PC-3 (cell line): ENCODE measurements around the gene PPIA. TPM values are rescaled to one million over a fixed set of nuclear protein-coding genes. Genes with fewer than 3 reads are reported as not detected.

Experiments used
- ATAC-seq: fragments of 200-7000 bp; cut with Tn5 transposase; 2 replicates; pipeline ENCODE4 v1.9.1; 2020; ENCODE audit warnings: mild to moderate bottlenecking, moderate library complexity
- BruUV-seq: library from RNA; stranded (reverse); fragments of 400-500 nt; replicated peaks from 2 replicates; lab custom pipeline; 2021; lab: Mats Ljungman, UMichigan
- CTCF ChIA-PET: fragments of 300-600 bp; sonication (Branson Sonifier 250); formaldehyde crosslinking; loops from one replicate; lab custom pipeline; 2022; ENCODE audit warnings: antibody characterized with exemption; lab: Charles Lee
- POLR2A ChIA-PET: fragments of 300-600 bp; sonication (Branson Sonifier 250); formaldehyde crosslinking; loops from one replicate; lab custom pipeline; 2022; ENCODE audit warnings: antibody characterized with exemption; ENCODE audit not compliant: unreplicated experiment; lab: Charles Lee
- DNase-seq: peaks from one replicate; pipeline ENCODE4 v3.0.0-alpha.2; 2015
- H2AFZ ChIP-seq: fragments of 300-600 bp; sonication (generic); 2 replicates; pipeline ENCODE4 v1.6.0; 2016; ENCODE audit warnings: antibody characterized with exemption, low read length
- H3F3A ChIP-seq: fragments of 300-600 bp; sonication (generic); one replicate; pipeline ENCODE4 v1.6.0; 2017; ENCODE audit warnings: antibody characterized with exemption, low read length, control low read depth, mild to moderate bottlenecking; ENCODE audit not compliant: unreplicated experiment
- H3K27ac ChIP-seq: fragments of 300-600 bp; sonication (generic); 2 replicates; pipeline ENCODE4 v1.5.1; 2016; ENCODE audit warnings: mild to moderate bottlenecking, low read length
- H3K27me3 ChIP-seq: fragments of 300-600 bp; sonication (generic); 2 replicates; pipeline ENCODE4 v1.6.1; 2016; ENCODE audit warnings: low read length, mixed read lengths
- H3K36me3 ChIP-seq: fragments of 300-600 bp; sonication (generic); 2 replicates; pipeline ENCODE4 v1.6.1; 2016; ENCODE audit warnings: low read depth, mixed run types, low read length, mixed read lengths
- H3K4me1 ChIP-seq: fragments of 300-600 bp; sonication (generic); 2 replicates; pipeline ENCODE4 v1.5.1; 2016; ENCODE audit warnings: low read length; ENCODE audit not compliant: insufficient read depth
- H3K4me2 ChIP-seq: fragments of 300-600 bp; sonication (generic); 2 replicates; pipeline ENCODE4 v1.6.0; 2016; ENCODE audit warnings: low read length
- H3K4me3 ChIP-seq: fragments of 300-600 bp; sonication (generic); 2 replicates; pipeline ENCODE4 v1.5.1; 2016; ENCODE audit warnings: mild to moderate bottlenecking, low read length, mixed read lengths
- H3K79me2 ChIP-seq: fragments of 300-600 bp; sonication (generic); 2 replicates; pipeline ENCODE4 v1.6.1; 2017; ENCODE audit warnings: low read length, mixed read lengths
- H3K9ac ChIP-seq: fragments of 300-600 bp; sonication (generic); 2 replicates; pipeline ENCODE4 v1.6.0; 2016; ENCODE audit warnings: mild to moderate bottlenecking, low read length
- H3K9me2 ChIP-seq: fragments of 300-600 bp; sonication (generic); replicated peaks from 2 replicates; pipeline ENCODE4 v1.6.1; 2016; ENCODE audit warnings: mixed run types, low read length, mixed read lengths
- H3K9me3 ChIP-seq: fragments of 300-600 bp; sonication (generic); 2 replicates; pipeline ENCODE4 v1.6.1; 2016; ENCODE audit warnings: low read length, mixed read lengths
- H4K20me1 ChIP-seq: fragments of 300-600 bp; sonication (generic); 2 replicates; pipeline ENCODE4 v1.6.1; 2016; ENCODE audit warnings: low read length, mixed read lengths
- CTCF ChIP-seq: fragments of 300-600 bp; sonication (generic); conservative IDR thresholded peaks from 2 replicates; pipeline ENCODE4 v1.5.1; 2017; ENCODE audit warnings: antibody characterized with exemption, low read depth, mild to moderate bottlenecking, low read length
- EZH2 ChIP-seq: fragments of 300-600 bp; sonication (generic); IDR thresholded peaks from one replicate; pipeline ENCODE4 v1.6.1; 2017; ENCODE audit warnings: antibody characterized with exemption, mild to moderate bottlenecking, low read length; ENCODE audit not compliant: unreplicated experiment
- EZH2phosphoT487 ChIP-seq: fragments of 300-600 bp; sonication (generic); IDR thresholded peaks from 2 replicates; pipeline ENCODE4 v1.6.1; 2018; ENCODE audit warnings: mild to moderate bottlenecking, antibody characterized with exemption, low read length, borderline replicate concordance
- intact Hi-C: fragments of 100-400 bp; cut with micrococcal nuclease; formaldehyde crosslinking; loops from 2 replicates; pipeline ENCODE4 v1.9.0; 2023
- total RNA-seq: library from RNA; depleted of rRNA; stranded (reverse); fragments of >200 nt; gene quantifications from 2 replicates; pipeline ENCODE4 v1.2.3, GENCODE V29; 2014

PPIA gene
- total RNA-seq, 1 experiment from 2014 or later, result 4,136 TPM

GRCh38 chr7:44754802-44755697, 41.4 kb upstream of the PPIA start:
- no peak for ATAC-seq
- intact Hi-C loops, result no loop called here
- no peak overlapping the region for H3K27ac ChIP-seq

GRCh38 chr7:44755698-44756627, 40.5 kb upstream of the PPIA start:
- POLR2A ChIA-PET, result no interaction called here

More at GRCh38 chr7:44754802-44755697, 41.4 kb upstream of the PPIA start:
- no peaks in the 10 kb centered on the region for H3F3A ChIP-seq
- ChIA-PET POLR2A (no interaction called here), CTCF (no interaction called here)
- peaks cover 13% of the 10 kb centered on the region; the same call in 1 of the 2 replicates for H3K36me3 ChIP-seq
- no peak for DNase-seq
- no peaks in the 10 kb centered on the region for H3K27me3 ChIP-seq
- H3K9me2 ChIP-seq, result no peaks in the 10 kb centered on the region
- H3K4me2 ChIP-seq, result no peak overlapping the region
- peaks cover 9% of the 10 kb centered on the region for H4K20me1 ChIP-seq
- no peaks in the 10 kb centered on the region for H3K9me3 ChIP-seq
- no TSS peak for BruUV-seq
- H3K4me1 ChIP-seq, result peaks cover 12% of the 10 kb centered on the region
- no peak overlapping the region for H3K4me3 ChIP-seq
- TF ChIP-seq CTCF (no peak), EZH2 (no peak), EZH2phosphoT487 (no peak)
- peaks cover 58% of the 10 kb centered on the region for H3K79me2 ChIP-seq
- no peak overlapping the region for H2AFZ ChIP-seq
- H3K9ac ChIP-seq, result no peak overlapping the region

More at GRCh38 chr7:44755698-44756627, 40.5 kb upstream of the PPIA start:
- Histone ChIP-seq H3K9ac (no peak overlapping the region), H3K27me3 (no peaks in the 10 kb centered on the region), H4K20me1 (no peaks in the 10 kb centered on the region; the same call in 1 of the 2 replicates), H3K79me2 (peaks cover 49% of the 10 kb centered on the region), H3K4me2 (no peak overlapping the region), H3K9me2 (no peaks in the 10 kb centered on the region), H3F3A (no peaks in the 10 kb centered on the region), H3K4me1 (peaks cover 3% of the 10 kb centered on the region; the same call in 1 of the 2 replicates), H3K27ac (no peak overlapping the region), H3K4me3 (no peak overlapping the region), H2AFZ (no peak overlapping the region), H3K36me3 (peaks cover 6% of the 10 kb centered on the region; the same call in 1 of the 2 replicates), H3K9me3 (no peaks in the 10 kb centered on the region)
- TF ChIP-seq EZH2, result no peak
- no peak for TF ChIP-seq EZH2phosphoT487
- TF ChIP-seq CTCF, result no peak
- CTCF ChIA-PET, result no interaction called here
- intact Hi-C loops, result no loop called here
- no TSS peak for BruUV-seq
- ATAC-seq, result no peak
- DNase-seq, result no peak
